Adrenal gland (tissue), 5 donors: ENCODE data around the gene LMLN.

ENCODE experiments used
- CTCF ChIP-seq, 6 experiments: fragments of 450-650 bp in 4 of 6; fragments of 200-600 bp in 2 of 6; sonication (generic) in 1 of 6; IDR thresholded peaks; 1 replicate in 5 of 6; 2 replicates in 1 of 6; pipeline versions ENCODE4 v1.5.1 to v1.8.0; 2016 to 2021; ENCODE audit warnings: antibody characterized with exemption in 6 of 6, mild to moderate bottlenecking in 2 of 6, moderate library complexity in 1 of 6
- POLR2A ChIP-seq, 2 donors: fragments of 450-650 bp; IDR thresholded peaks; one replicate each; pipeline ENCODE4 v1.6.1; 2017; ENCODE audit warnings: antibody characterized with exemption in 2 of 2, mild to moderate bottlenecking in 2 of 2, moderate library complexity in 1 of 2
- donor health status: DM: no; HTN: no; CAD: no.

- TF ChIP-seq POLR2A (IDR thresholded peaks at IDR 0.05) (no peak), CTCF (IDR thresholded peaks at IDR 0.05) (no peak)
Observed at GRCh38 chr3:197997936-197998335, 37.9 kb downstream of the LMLN start.
